Measurements from ENCODE around the gene SCAPER.

SCAPER gene

GRCh38 chr15:76905013-76905839 is at the start of gene SCAPER:
Gene SCAPER, minus strand, starts transcription at chr15:76905340. Its CDS starts 21,523 bp downstream, at chr15:76883817.
- in situ Hi-C loops (cut with MboI; ENCODE audit: low sequenced_read_pairs) = no loop called here

DNA sequence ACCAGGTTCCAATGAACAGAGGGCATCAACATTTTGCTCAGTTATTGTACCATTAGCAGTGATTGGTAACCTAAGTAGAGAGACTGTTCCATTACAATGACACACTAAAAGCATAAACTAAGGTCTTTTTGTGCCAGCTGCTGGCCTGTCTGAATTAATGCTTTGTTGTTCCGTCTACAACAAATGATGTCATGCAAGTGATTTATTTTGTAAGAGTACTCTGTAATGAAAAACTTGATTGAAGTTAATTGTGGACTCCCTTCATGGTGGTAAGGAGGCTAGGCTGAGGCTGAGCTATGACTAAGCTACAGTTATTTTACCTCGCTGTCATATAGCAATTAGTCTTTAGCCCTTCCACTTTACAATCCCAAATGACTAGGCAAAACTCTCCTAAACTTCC is 49.6 kb upstream of the SCAPER start:
- in situ Hi-C loops (cut with MboI; ENCODE audit: low sequenced_read_pairs) = loop anchor here (25.0 kb wide), 1 partner anchor 558 kb away; no protein-coding TSS in a partner anchor

- in situ Hi-C loops (cut with MboI; ENCODE audit: low sequenced_read_pairs) = loop anchor here (25.0 kb wide), 1 partner anchor 558 kb away; no protein-coding TSS in a partner anchor
Observed at GRCh38 chr15:76953913-76954312, 48.8 kb upstream of the SCAPER start.

DNA sequence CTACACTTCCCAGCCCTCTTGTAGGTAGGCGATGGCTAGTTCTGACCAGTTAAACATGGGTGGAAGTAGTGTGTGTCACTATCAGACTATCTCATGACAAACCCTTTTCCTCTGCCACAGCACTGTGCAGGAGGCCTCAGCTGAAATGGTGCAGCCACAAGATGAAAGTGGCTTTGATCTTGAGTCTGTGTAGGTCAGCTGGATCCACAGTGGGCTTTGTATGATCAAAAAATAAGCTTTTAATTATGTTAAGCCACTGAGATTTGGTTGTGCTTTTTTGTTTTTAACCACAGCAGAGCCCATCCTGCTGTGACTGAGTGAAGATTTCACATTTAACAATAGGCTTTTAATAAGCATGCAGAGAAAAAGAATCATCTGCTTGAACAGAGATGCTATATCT is 46.1 kb upstream of the SCAPER start:
- in situ Hi-C loops (cut with MboI; ENCODE audit: low sequenced_read_pairs) = loop anchor here (25.0 kb wide), 1 partner anchor 561 kb away; no protein-coding TSS in a partner anchor

DNA sequence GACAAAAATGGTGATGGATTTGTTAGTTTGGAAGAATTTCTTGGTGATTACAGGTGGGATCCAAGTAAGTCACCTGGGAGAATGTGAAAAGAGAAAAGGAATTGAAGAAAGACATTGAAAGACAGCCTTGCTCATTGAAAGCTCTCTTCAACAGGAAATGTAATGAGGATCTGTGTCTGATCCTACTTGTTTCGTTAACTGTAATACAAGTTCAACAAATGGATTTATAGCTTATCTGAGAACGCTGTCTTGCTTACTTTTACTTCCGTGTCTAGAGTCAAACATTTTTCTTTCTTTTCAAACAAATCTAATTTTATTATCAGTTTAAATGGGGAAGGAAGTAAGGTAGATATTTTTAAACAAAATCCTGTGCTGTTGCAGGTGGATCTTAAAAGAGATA is 42.3 kb upstream of the SCAPER start:
- in situ Hi-C loops (cut with MboI; ENCODE audit: low sequenced_read_pairs) = no loop called here

GRCh38 chr15:76945494-76946093 is 40.5 kb upstream of the SCAPER start:
- in situ Hi-C loops (cut with MboI; ENCODE audit: low sequenced_read_pairs) = no loop called here

DNA sequence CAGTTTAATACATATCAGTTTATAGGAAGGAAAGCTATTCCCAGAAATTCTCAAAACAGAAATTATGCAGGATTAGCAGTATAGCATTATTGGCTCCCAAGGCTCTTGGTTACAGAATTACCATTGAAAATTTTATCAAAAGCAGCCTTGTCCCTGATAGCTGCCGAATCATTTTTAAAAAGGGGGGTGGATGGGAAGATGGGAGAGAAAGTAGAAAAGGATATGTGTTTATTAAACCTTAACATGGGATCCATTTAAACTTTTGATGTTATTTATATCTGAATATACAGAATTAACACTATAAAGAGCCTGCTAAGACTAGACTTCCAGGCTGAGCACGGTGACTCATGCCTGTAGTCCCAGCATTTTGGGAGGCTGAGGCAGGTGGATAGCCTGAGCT is 37.2 kb upstream of the SCAPER start:
- in situ Hi-C loops (cut with MboI; ENCODE audit: low sequenced_read_pairs) = no loop called here

DNA sequence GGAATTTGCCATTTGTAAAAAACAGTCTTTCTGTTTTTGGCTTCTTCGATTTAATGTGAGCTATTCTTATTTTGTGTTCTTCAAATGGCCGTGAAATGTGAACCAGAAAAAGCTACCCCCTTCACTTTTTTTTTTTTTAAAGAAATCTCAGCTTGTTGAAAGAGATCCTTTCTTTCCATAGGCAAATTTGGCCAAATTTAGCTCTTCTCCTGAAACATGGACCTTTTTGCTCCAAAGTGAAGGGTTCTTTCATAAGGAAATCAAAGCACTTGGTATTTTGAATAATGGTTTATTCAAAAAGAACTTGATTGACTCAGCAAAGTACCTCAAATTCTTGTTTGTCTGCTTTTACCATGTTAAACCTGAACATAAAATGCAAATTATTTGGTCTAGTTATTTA is 36.5 kb upstream of the SCAPER start:
- in situ Hi-C loops (cut with MboI; ENCODE audit: low sequenced_read_pairs) = no loop called here

DNA sequence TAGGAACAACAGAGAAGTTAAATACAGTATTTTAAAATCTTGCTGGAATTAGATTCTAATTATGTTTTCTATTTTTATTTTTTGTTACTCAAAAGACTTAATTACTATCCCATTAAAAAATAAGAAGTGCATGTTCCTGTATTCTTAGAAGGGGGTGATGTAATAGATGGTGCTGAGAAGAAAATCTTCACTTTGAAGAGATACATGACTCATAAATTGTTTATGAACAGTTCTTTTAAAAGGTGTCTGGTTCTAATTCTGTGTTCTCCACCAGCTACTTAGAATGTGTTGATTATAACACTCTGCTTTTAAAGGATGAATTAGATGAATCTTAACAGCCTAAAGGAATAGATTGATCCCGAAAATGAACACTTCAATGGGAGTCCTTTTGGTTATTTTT is 34.6 kb upstream of the SCAPER start:
- in situ Hi-C loops (cut with MboI; ENCODE audit: low sequenced_read_pairs) = no loop called here

GRCh38 chr15:76938752-76939151 is 33.6 kb upstream of the SCAPER start:
- in situ Hi-C loops (cut with MboI; ENCODE audit: low sequenced_read_pairs) = no loop called here

GRCh38 chr15:76936671-76937070 is 31.5 kb upstream of the SCAPER start:
- in situ Hi-C loops (cut with MboI; ENCODE audit: low sequenced_read_pairs) = no loop called here

DNA sequence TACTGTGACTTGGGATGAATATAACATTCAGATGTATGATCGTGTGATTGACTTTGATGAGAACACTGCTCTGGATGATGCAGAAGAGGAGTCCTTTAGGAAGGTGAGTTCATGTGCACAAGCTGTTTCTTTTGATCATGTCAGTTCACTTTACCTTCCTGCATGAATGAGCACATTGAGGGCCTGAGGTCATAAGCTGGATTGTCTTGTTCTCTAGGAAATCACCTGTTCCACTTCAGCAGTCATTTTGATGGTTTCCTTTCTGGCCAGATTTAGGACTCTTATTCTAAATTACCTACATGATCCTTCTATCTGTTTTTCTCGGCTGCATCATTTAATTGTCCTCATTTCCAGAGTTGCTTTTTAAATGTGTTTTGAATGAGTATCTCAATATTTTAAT is 30.5 kb upstream of the SCAPER start:
- in situ Hi-C loops (cut with MboI; ENCODE audit: low sequenced_read_pairs) = no loop called here

DNA sequence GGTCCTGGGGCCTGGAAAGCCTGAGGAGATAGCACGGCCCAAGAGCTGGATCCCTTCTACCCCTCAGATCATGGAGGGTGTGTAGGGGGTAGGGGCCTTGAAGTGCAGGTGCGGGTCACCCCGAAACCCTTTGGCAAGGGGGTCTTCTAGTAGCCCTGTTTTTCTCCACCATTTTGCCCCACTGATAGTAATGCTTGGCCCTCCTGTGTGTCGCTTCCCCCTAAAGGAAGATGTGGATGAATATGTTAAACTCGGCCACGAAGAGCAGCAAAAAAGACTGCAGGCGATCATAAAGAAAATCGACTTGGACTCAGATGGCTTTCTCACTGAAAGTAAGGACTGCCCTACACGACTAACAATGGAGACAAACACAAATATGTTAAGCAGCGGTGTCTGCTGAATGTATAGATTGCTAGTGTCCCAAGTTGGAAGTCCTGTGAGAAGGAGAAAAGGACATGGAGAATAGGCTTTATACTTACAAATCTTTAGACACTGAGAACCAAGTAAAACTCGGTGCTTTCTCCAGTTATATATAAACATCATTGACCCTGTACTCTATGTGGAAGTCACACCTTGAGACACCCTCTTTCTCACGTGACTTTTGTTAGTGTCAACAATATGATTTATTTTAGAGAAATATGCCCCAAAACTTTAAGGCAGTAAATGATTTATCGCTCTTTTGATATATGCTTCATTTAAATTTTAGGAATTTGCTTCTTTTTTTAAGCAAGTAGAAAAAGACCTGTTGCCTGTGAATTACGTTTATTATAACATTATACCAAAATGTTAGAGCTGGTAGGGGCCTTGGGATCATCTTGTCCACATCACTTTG is 27.2 kb upstream of the SCAPER start:
- in situ Hi-C loops (cut with MboI; ENCODE audit: low sequenced_read_pairs) = no loop called here

- in situ Hi-C loops (cut with MboI; ENCODE audit: low sequenced_read_pairs) = no loop called here
Observed at GRCh38 chr15:76931397-76932134, 26.4 kb upstream of the SCAPER start, which contains the start of gene RCN2. Gene RCN2, plus strand, starts transcription at chr15:76931749. Its CDS starts 93 bp downstream, at chr15:76931842.

- in situ Hi-C loops (cut with MboI; ENCODE audit: low sequenced_read_pairs) = no loop called here
Observed at GRCh38 chr15:76930831-76931396, 25.8 kb upstream of the SCAPER start.

DNA sequence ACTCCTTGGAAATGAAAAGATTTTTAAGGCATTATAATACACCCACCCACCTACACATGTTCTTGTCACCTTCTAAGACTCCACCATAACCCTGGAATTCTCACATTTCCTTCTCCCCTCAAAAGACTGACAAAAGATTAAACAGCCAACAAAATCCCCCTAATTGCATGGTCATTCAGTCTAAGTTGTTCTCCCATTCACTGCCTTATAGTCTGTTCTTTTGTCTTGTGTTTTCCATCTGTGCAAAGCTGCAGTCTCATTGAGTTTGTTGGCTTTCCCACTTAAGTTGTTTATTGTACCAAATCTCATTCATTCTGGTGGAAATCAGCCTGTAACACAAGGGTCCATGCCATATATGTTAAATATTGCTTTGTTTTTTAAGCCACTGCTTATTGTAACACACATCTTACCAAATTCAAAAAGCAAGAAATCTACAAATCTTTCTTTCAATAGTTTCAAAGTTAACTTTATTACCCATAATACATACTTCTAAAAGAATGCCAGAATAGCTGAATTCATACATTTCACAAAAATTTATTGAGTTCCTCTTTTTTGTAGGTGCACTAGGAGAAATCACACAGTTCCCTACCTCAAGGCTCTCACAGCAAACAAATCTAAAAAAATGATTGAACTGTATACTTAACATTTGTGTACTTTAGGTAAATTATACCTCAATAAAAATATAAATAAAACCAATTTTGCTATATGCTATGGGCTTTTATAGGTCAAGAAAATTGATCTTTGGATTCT is 24.0 kb upstream of the SCAPER start:
- in situ Hi-C loops (cut with MboI; ENCODE audit: low sequenced_read_pairs) = no loop called here

- in situ Hi-C loops (cut with MboI; ENCODE audit: low sequenced_read_pairs) = no loop called here
Observed at GRCh38 chr15:76928201-76928600, 23.1 kb upstream of the SCAPER start.

DNA sequence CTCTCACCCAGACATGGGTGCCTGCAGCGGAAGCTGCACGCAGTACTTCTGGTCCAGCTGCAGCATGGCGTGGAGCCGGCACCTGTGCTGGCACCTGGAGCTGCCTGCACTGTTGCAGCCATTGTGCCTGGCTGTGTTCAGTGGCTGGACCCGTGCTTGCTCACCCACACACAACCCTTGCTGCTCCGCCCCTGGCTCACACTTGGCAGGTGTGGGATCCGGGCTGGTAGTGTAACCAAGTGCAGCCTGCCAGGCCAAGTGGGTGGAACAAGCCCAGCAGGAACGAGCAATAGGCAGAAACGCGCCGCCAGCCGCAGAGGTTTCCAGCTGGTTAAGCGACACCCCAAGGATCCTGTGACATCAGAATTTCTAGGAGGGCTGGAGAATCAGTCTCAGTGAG is 11.2 kb upstream of the SCAPER start:
- in situ Hi-C loops (cut with MboI; ENCODE audit: low sequenced_read_pairs) = no loop called here

GRCh38 chr15:76913737-76914136 is 8.6 kb upstream of the SCAPER start:
- in situ Hi-C loops (cut with MboI; ENCODE audit: low sequenced_read_pairs) = no loop called here

GRCh38 chr15:76912430-76912829 is 7.3 kb upstream of the SCAPER start:
- in situ Hi-C loops (cut with MboI; ENCODE audit: low sequenced_read_pairs) = no loop called here

Data from HL-60/S4 (cell line).